OCI-LY7 (cell line): Measurements from ENCODE around the gene FAM227A.

Experiments used
- CTCF ChIP-seq: fragments of 200-600 bp; sonication (generic); conservative IDR thresholded peaks from 2 replicates; pipeline ENCODE4 v1.5.1; 2014; ENCODE audit warnings: mild to moderate bottlenecking, antibody characterized with exemption, low read length, moderate library complexity, mixed read lengths
- EZH2phosphoT487 ChIP-seq: fragments of 200-600 bp; sonication (generic); IDR thresholded peaks from 2 replicates; pipeline ENCODE4 v1.6.1; 2018; ENCODE audit warnings: low read depth, borderline replicate concordance, mild to moderate bottlenecking, mixed run types, antibody characterized with exemption, low read length, moderate library complexity, mixed read lengths

- TF ChIP-seq CTCF: no peak
- TF ChIP-seq EZH2phosphoT487: no peak
Measured at GRCh38 chr22:38704654-38705234, 48.6 kb upstream of the FAM227A start.
